K562 (cell line): ENCODE data around the gene LIPE. TPM values are rescaled to one million over a fixed set of nuclear protein-coding genes. Genes with fewer than 3 reads are reported as not detected.
"Not testable (repeated sequence)": the region's sequence is repeated elsewhere in the genome, so short reads cannot be mapped to it uniquely, and the experiment has no call there.

Source experiments
- ATAC-seq: fragments of 200-7000 bp; cut with Tn5 transposase; 3 replicates; pipeline ENCODE4 v1.9.1; 2020; ENCODE audit warnings: moderate library complexity
- BruUV-seq: library from RNA; stranded (reverse); fragments of 400-500 nt; replicated peaks from 2 replicates; lab custom pipeline; 2021; lab: Mats Ljungman, UMichigan
- CTCF ChIA-PET: fragments of 300-600 bp; formaldehyde crosslinking; extraction: SDS; loops from one replicate; lab custom pipeline; 2021; ENCODE audit warnings: low intra/inter-chr PET ratio; lab: Yijun Ruan, JAX
- POLR2A ChIA-PET: fragments of 300-600, 350-650 bp; sonication (Branson Sonifier 250); formaldehyde crosslinking; extraction: SDS; loops from one replicate; lab custom pipeline; 2021; ENCODE audit warnings: antibody characterized with exemption, inconsistent platforms; lab: Yijun Ruan, JAX
- DNase-seq, 4 experiments: peaks; one replicate each; pipeline versions ENCODE4 v3.0.0 to v3.0.0-alpha.2; 2011 to 2018; ENCODE audit warnings: low spot score in 3 of 4, mixed read lengths in 3 of 4; ENCODE audit errors: extremely low read depth in 1 of 4
- FAIRE-seq: peaks from 2 replicates; lab custom pipeline; 2011; peaks lifted over from hg19 to GRCh38; lab: Jason Lieb, UNC
- H2AFZ ChIP-seq: 2 replicates; pipeline ENCODE4 v1.6.0; 2011; ENCODE audit warnings: low read depth, low read length, control low read depth, inconsistent platforms
- H3K27ac ChIP-seq: fragments of 200-600 bp; 3 replicates; pipeline ENCODE4 v1.8.0; 2011; ENCODE audit warnings: low read depth, mild to moderate bottlenecking, control low read depth, inconsistent platforms, low read length, moderate library complexity, mixed read lengths; ENCODE audit errors: extremely low read depth
- H3K27me3 ChIP-seq, 2 experiments: fragments of 300-600 bp in 1 of 2; 2 replicates in 1 of 2; 3 replicates in 1 of 2; pipeline versions ENCODE4 v1.6.0 to v1.8.0; 2011; ENCODE audit warnings: inconsistent platforms in 2 of 2, low read length in 2 of 2, mild to moderate bottlenecking in 1 of 2, mixed read lengths in 1 of 2, moderate library complexity in 1 of 2; ENCODE audit not compliant: control insufficient read depth in 2 of 2, insufficient read depth in 2 of 2
- H3K36me3 ChIP-seq: fragments of 300-600 bp; 3 replicates; pipeline ENCODE4 v1.8.0; 2011; ENCODE audit warnings: mild to moderate bottlenecking, low read length, inconsistent platforms; ENCODE audit not compliant: control insufficient read depth, insufficient read depth
- H3K4me1 ChIP-seq, 2 experiments: fragments of 200-600 bp in 1 of 2; replicated peaks in 1 of 2; 2 replicates in 1 of 2; 3 replicates in 1 of 2; pipeline versions ENCODE4 v1.5.1 to v1.8.0; 2011; ENCODE audit warnings: inconsistent platforms in 2 of 2, low read length in 2 of 2, mild to moderate bottlenecking in 1 of 2, mixed read lengths in 1 of 2, moderate library complexity in 1 of 2; ENCODE audit not compliant: control insufficient read depth in 2 of 2, insufficient read depth in 2 of 2
- H3K4me2 ChIP-seq: 2 replicates; pipeline ENCODE4 v1.6.1; 2011; ENCODE audit warnings: low read length, control low read depth, inconsistent platforms, mixed read lengths; ENCODE audit not compliant: insufficient read depth
- H3K4me3 ChIP-seq: fragments of 200-600 bp; sonication (generic), shearing (Covaris generic); 2 replicates; pipeline ENCODE4 v1.5.1; 2016; ENCODE audit warnings: control low read depth, inconsistent platforms
- H3K79me2 ChIP-seq: fragments of 200-600 bp; 3 replicates; pipeline ENCODE4 v1.8.0; 2011; ENCODE audit warnings: low read length, inconsistent platforms; ENCODE audit not compliant: control insufficient read depth, insufficient read depth
- H3K9ac ChIP-seq, 2 experiments: 2 replicates each; pipeline versions ENCODE4 v1.6.0 to v1.6.1; 2011; ENCODE audit warnings: low read depth in 2 of 2, low read length in 2 of 2, control low read depth in 1 of 2, inconsistent platforms in 1 of 2, mild to moderate bottlenecking in 1 of 2, mixed read lengths in 1 of 2; ENCODE audit not compliant: insufficient read depth in 1 of 2
- H3K9me1 ChIP-seq: one replicate; pipeline ENCODE4 v1.6.0; 2011; ENCODE audit warnings: inconsistent platforms, mild to moderate bottlenecking, low read length, moderate library complexity; ENCODE audit not compliant: control insufficient read depth, insufficient read depth
- H3K9me3 ChIP-seq: replicated peaks from 2 replicates; pipeline ENCODE4 v1.5.1; 2011; ENCODE audit warnings: low read depth, low read length, inconsistent platforms; ENCODE audit not compliant: control insufficient read depth, insufficient read depth
- H4K20me1 ChIP-seq: replicated peaks from 2 replicates; pipeline ENCODE4 v1.6.1; 2011; ENCODE audit warnings: low read length, inconsistent platforms, mixed read lengths; ENCODE audit not compliant: control insufficient read depth, insufficient read depth
- ARID1B ChIP-seq: fragments of 450-650 bp; IDR thresholded peaks from 2 replicates; pipeline ENCODE4 v1.6.1; 2016; ENCODE audit warnings: antibody characterized with exemption, mild to moderate bottlenecking, inconsistent platforms
- NBN ChIP-seq: fragments of 450-650 bp; IDR thresholded peaks from 2 replicates; pipeline ENCODE4 v1.6.1; 2016; ENCODE audit warnings: low read depth, mild to moderate bottlenecking
- NONO ChIP-seq, 2 experiments: fragments of 200-400 bp in 1 of 2; fragments of 450-650 bp in 1 of 2; formaldehyde crosslinking in 1 of 2; IDR thresholded peaks; 2 replicates each; pipeline ENCODE4 v1.6.1; 2017; ENCODE audit warnings: low read depth in 2 of 2, mild to moderate bottlenecking in 2 of 2, moderate library complexity in 2 of 2, low read length in 1 of 2
- ZNF217 ChIP-seq: sonication (generic); formaldehyde crosslinking; IDR thresholded peaks from 2 replicates; pipeline ENCODE4 v1.8.0; 2022; ENCODE audit warnings: mild to moderate bottlenecking, missing genetic modification reagents
- WGBS: fragments of 100-300 bp; shearing (Covaris generic); methylation state at CpG from one replicate; pipeline ENCODE4 v1.1.6; 2016; ENCODE audit warnings: low coverage, mixed read lengths; ENCODE audit not compliant: insufficient coverage; ENCODE audit errors: missing lambda C conversion rate; 5-methylcytosine and 5-hydroxymethylcytosine counted together
- in situ Hi-C: fragments of 300-500 bp; cut with MboI; formaldehyde crosslinking; loops from 4 replicates; pipeline ENCODE4 v1.15.0; 2018; ENCODE audit warnings: inconsistent platforms, mixed read lengths
- intact Hi-C: fragments of 100-400 bp; cut with micrococcal nuclease; formaldehyde crosslinking; loops from 2 replicates; pipeline ENCODE4 v1.14.2; 2022
- polyA plus RNA-seq, 8 experiments: library from polyadenylated mRNA; depleted of rRNA in 4 of 8; stranded (reverse) in 5 of 8; unstranded in 3 of 8; fragments of >200 nt; fragmentation: Nextera tagmentation in 2 of 8; fragmentation: Illumina TruSeq in 1 of 8; extraction: Ambion mirVana in 2 of 8; extraction: Trizol in 1 of 8; gene quantifications; 2 replicates each; pipeline versions ENCODE4 v1.2.1 to v1.2.3, GENCODE V29; 2011 to 2014; ENCODE audit warnings: inconsistent platforms in 1 of 8, missing spikeins in 1 of 8
- total RNA-seq, 7 experiments: library from RNA; depleted of rRNA in 6 of 7; stranded (reverse); fragments of >200 nt in 6 of 7; fragmentation: Illumina TruSeq in 2 of 7; extraction: Trizol in 2 of 7; gene quantifications; 2 replicates each; pipeline versions ENCODE4 v1.2.1 to v1.2.3, GENCODE V29; 2011 to 2021; ENCODE audit warnings: low replicate concordance in 1 of 7

LIPE gene
- total and polyA plus RNA-seq, 9 of the 15 experiments (the other 6 are each of a cell fraction or from before 2014, with no cell fraction given) = 0.22 TPM; not detected in 8

- ATAC-seq (no peak), DNase-seq (no peak), FAIRE-seq (no peak)
- Histone ChIP-seq H3K9me1 (no peaks in the 10 kb centered on the region), H3K4me1 (no peaks in the 10 kb centered on the region; a peak in 1 of 5 replicates), H3K27ac (no peak overlapping the region), H2AFZ (no peak overlapping the region), H3K9ac (no peak overlapping the region), H3K79me2 (no peaks in the 10 kb centered on the region), H3K4me2 (no peak overlapping the region), H3K27me3 (peaks cover 18 to 41% of the 10 kb centered on the region in 2 experiments; a peak in 4 of 5 replicates), H3K9me3 (no peaks in the 10 kb centered on the region), H3K36me3 (no peaks in the 10 kb centered on the region), H4K20me1 (no peaks in the 10 kb centered on the region), H3K4me3 (no peak overlapping the region)
- ChIA-PET CTCF (no interaction called here), POLR2A (interaction anchor here (1.5 kb wide), 1 partner anchor 10 kb away, joined by 5 read pairs; no protein-coding TSS in a partner anchor)
- 10% methylated on average over 4 of the region's 4 CpGs for WGBS
- intact Hi-C loops (no loop called here), in situ Hi-C loops (no loop called here)
- TF ChIP-seq NBN (no peak), NONO (IDR thresholded peaks at IDR 0.05; ENCODE audit: low read depth in 2 of 2, low read length in 1 of 2) (no peak), ARID1B (no peak), ZNF217 (CRISPR knock-in tag) (no peak)
- BruUV-seq = no TSS peak
Observed at GRCh38 chr19:42461700-42462324, 34.6 kb upstream of the LIPE start.

GRCh38 chr19:42461231-42461630, 34.0 kb upstream of the LIPE start:
- FAIRE-seq, H3K27ac ChIP-seq, ATAC-seq, H3K4me1 ChIP-seq, H3K4me2 ChIP-seq, H3K79me2 ChIP-seq, H3K36me3 ChIP-seq, H2AFZ ChIP-seq, intact Hi-C loops, H4K20me1 ChIP-seq, H3K9me1 ChIP-seq, CTCF ChIA-PET, POLR2A ChIA-PET, BruUV-seq, H3K9ac ChIP-seq, in situ Hi-C loops, H3K9me3 ChIP-seq, H3K4me3 ChIP-seq, DNase-seq: not testable (repeated sequence)
- WGBS = 11% methylated on average over 8 of the region's 8 CpGs
- peaks cover 15 to 37% of the 10 kb centered on the region in 2 experiments; a peak in 4 of 5 replicates for H3K27me3 ChIP-seq
